HG03558 (cell line): ENCODE measurements around the gene PRND.
"Not testable (repeated sequence)": the region's sequence is repeated elsewhere in the genome, so short reads cannot be mapped to it uniquely, and the experiment has no call there.

Experiments
- ATAC-seq: cut with Tn5 transposase; IDR thresholded peaks from one replicate; pipeline ENCODE4 v1.9.1; 2021; ENCODE audit warnings: moderate number of reproducible peaks; ENCODE audit not compliant: unreplicated experiment; ENCODE audit errors: extremely low read depth

PRND gene

DNA sequence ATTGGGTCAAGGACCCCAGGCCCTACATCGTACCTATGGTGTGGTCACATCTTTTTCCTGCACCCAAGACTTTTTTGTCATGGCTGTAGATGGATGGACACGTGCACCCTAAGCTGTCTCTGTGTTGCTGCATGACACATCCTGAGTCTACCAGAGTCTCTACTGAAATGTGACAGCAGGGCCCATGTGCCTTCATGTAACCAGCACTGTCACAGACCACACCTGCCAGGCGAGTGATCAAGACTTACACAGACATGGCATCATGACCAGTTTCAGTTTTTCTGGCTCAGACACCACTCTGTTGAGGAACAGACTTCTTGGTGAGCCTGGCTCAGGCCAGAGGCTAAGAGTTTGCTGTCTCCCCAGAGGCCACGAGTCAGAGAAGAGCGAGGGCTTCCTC is 7.6 kb downstream of the PRND start:
- ATAC-seq: no peak

GRCh38 chr20:4730780-4731179 is 9.1 kb downstream of the PRND start:
- no peak for ATAC-seq

- no peak for ATAC-seq
Observed at GRCh38 chr20:4736875-4737274, 15.2 kb downstream of the PRND start.

DNA sequence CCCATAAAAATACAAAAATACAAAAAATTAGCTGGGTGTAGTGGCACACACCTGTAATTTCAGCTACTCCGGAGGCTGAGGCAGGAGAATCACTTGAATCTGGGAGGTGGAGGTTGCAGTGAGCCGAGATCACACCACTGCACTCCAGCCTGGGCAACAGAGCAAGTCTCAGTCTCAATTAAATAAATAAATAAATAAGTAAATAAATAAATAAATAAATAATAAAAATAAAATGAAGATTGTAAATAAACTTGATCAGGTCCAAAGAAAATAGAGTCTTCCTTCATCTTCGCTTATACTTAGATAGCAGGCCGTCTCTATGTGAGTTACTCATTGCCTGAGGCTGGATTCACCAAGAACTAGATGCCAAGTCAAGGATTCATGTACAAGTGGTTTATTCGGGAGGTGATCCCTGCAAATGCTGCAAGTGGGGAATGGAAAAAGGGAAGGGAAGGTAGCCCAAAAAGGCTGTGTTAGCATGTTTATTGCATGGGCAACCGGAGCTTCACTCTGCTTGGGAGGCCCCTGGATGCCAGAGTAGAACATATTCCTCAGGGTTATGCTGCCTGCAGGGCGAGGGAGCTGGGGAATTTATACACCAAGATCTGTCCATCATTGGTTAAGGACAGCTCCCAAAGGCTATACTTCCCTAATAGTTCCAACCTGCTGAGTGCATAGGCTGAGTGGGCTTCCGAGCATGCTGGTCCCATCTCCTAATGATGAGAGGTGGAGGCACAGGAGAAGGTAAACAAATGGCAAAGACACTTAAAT is 16.3 kb downstream of the PRND start:
- no peak for ATAC-seq

DNA sequence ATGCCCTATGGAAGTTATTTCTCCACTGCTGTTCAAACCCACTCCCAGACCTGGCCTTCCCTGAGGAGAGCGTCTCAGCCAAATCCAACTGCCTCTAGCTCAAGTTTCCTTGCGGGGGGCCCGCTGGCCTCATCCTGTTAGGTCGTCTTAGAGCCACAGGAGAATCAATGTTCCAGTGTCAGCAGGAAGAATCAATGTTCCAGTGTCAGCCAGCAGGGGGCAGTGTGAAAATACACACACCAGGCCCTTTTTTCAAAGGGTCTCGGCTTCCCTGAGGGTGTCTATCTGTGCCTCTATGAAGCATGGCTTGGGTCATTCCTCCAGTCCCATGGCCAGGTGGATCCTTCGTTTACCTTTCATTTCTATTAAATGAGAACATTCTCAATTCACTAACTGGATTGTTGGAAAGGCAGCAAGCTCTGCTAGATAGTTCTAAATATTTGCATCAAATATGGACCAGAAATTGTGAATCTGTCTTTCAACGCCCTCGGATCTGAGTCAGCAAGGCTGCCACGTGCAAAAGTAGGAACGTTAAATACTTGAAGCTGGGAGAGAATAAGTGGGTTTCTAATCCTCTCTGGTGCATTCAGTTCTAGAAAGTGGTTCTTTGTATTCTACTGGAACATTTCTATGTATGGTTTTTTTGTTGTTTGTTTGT is 19.2 kb downstream of the PRND start:
- ATAC-seq: no peak

GRCh38 chr20:4748847-4749246 is 27.1 kb downstream of the PRND start:
- ATAC-seq: no peak

GRCh38 chr20:4749326-4749725 is 27.6 kb downstream of the PRND start:
- ATAC-seq: no peak

DNA sequence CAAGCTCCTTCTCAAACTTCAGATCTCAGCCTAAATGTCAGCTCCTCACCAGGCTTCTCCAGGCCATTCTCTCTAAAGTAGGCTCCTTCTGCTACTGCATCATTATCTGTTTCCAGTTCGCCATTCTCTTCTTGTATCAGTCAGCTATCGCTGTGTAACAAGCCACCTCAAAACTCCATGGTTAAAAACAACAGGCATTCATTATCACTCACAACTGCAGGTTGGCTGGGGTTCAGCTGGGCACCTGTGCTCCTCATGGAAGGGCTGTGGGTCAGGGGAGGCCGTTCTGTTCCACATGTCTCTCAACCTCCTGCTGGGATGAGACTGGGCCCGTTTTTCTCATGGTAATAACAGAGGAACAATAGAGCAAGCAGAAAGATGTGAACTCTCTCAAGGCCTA is 28.7 kb downstream of the PRND start:
- no peak for ATAC-seq

GRCh38 chr20:4759100-4759884 is 37.6 kb downstream of the PRND start:
- not testable (repeated sequence) for ATAC-seq

- ATAC-seq: no peak
Observed at GRCh38 chr20:4763261-4763660, 41.6 kb downstream of the PRND start.

DNA sequence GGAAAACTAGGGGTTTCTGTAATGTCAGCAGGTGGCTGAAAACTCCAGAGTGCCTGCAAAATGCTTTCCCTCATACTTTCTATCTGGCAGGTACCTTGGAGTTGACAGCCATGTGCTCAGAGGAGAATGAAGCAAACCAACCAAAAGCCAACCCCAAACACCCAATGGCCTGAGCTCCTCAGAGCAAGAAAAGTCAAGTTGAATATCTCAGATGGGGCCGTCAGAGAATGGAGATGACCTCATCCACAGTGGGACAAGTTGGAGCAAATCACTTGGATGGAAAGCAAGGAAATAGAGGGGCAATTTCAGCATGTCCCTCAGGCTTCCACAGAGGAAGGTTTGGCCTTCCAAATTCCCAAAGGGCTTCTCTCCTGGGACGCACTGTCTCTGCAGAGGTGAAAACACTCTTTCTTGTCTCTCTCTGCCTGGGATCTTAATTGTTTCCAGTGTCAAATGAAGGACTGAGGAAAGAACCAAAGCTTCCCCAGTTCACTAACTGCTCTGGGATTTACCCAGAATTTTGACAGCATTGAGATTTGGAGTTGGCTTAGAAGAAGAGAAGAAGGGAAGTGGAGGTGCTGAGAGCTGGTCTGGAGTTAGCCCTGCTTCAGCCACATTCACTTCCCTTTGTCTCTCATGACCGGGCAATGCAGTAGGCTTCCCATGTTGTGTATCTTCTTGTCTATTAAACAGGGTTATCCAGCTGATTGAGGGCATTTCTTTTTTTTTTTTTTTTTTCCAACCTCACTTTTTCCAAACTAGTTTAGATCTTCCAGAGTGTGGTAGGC is 42.2 kb downstream of the PRND start:
- no peak for ATAC-seq

DNA sequence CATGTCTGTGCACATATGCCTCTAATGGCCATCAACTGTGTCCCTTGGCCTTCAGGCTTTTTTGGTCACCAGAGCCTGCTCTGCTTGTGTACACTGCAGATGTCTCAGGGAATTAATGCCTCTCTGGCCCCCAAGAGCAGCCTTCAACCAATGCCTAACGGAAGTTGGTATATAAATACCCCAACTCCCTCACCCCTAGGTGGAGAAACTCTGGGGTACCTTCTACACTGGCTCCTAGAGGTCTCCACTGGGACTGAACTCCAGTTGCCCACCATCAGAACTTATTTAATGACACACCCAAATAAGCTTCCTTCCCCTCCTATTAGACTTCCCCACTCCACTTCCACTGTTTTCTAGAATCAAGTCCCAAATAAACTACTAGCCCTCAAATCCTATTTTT is 43.1 kb downstream of the PRND start:
- ATAC-seq: no peak

DNA sequence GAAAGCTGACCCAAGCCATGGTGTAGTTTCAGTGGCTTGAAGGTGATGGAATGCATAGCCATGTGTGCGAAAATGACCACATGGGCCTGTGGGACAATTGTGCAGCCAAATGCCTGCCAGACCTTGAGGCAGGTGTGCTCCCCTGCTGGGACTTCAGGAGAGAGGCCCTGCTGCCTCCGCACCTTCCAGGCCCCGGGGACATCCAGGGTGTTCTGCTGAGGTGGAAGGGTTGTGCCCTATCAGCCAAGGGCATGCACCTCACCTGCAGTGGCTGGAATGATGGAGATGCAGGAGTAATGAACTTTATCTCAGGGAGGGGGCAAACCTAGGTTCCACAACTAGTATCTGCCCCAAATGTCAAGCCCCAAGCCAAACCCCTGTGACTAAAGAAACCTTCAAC is 44.0 kb downstream of the PRND start:
- no peak for ATAC-seq

DNA sequence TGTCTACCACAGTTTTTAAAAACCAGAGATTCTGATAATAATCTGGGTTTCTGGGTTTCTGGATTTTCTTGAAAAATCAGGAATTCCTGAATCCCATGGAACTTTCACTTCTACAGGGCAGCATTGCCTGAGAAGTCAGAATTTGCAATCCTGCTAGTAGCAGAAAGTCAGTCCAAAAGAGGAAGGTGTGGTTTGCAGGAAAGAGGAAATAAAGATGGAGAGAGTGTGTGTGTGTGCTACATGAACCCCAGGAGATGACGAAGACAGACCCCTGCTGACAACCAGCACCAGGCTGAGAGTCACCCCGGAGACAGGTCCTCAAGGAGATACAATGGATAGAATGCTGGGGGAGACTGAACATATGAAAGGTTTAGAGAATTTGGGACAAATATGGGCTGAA is 44.9 kb downstream of the PRND start:
- ATAC-seq: no peak

- ATAC-seq: no peak
Observed at GRCh38 chr20:4767084-4767483, 45.4 kb downstream of the PRND start.

DNA sequence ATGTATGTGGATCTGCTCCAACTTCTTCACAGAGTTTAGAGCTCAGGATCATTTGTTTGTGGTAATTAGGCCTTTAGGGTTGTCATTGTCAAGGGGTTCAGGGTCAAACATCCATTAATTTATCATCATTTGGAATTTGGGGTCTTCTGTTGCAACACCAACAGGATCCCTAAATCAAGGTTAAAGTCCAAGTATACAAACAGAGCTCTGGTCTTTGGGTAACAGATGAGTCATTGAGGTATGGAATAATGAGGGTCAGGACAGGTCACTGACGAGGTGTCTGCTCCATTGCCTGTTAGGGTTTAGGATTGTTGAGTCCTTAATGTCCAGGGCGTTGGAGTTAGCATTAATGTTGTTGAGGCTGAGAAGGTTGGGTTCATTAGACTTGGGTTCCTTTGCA is 47.6 kb downstream of the PRND start:
- ATAC-seq: no peak

GRCh38 chr20:4770026-4770425 is 48.3 kb downstream of the PRND start:
- ATAC-seq: no peak

GRCh38 chr20:4771004-4771403 is 49.3 kb downstream of the PRND start:
- ATAC-seq: no peak

DNA sequence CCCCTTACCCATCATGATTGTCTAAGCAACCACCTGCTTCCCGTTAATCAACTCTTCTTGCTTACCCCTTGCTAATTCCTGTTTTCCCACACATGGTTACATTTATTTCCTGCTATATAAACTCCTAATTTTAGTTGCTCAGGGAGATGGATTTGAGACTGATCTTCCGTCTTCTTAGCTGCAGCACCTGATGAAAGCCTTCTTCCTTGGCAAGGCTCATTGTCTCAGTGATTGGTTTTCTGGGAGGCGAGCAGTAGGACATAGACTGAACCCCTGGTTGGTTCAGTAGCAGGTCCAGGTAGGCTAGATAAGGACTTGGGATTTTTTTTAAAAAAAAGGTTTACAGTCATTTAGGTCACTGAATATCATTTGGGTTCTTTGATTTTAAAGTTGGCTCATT is 50.4 kb downstream of the PRND start:
- ATAC-seq: no peak

DNA sequence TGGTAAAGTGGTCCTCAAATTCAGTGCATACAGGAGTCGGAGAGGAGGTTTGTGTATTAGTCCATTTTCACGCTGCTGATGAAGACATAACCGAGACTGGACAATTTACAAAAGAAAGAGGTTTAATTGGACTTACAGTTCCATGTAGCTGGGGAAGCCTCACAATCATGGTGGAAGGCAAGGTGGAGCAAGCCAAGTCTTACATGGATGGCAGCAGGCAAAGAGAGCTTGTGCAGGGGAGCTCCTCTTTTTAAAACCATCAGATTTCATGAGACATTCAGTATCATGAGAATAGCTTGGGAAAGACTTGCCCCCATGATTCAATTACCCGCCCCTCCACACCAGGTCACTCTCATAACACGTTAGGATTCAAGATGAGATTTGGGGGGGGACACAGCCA is 51.3 kb downstream of the PRND start:
- not testable (repeated sequence) for ATAC-seq

GRCh38 chr20:4773736-4774135 is 52.0 kb downstream of the PRND start:
- ATAC-seq: no peak
